Right lobe of liver (tissue), 6 donors: ENCODE results near the gene SYTL3. TPM values are rescaled to one million over a fixed set of nuclear protein-coding genes. Genes with fewer than 3 reads are reported as not detected.
"Not testable (repeated sequence)": the region's sequence is repeated elsewhere in the genome, so short reads cannot be mapped to it uniquely, and the experiment has no call there.

ENCODE experiments used
- ATAC-seq, 4 donors: fragments of 200-7000 bp; cut with Tn5 transposase; one replicate each; pipeline ENCODE4 v1.9.1; 2020; ENCODE audit warnings: mild to moderate bottlenecking in 4 of 4, moderate library complexity in 4 of 4
- DNase-seq, 3 donors: peaks; one replicate each; pipeline ENCODE4 v3.0.0-alpha.2; 2020
- H3K27ac ChIP-seq, 3 donors: fragments of 200-600 bp; one replicate each; pipeline ENCODE4 v1.8.0; 2022
- H3K27me3 ChIP-seq, 2 donors: fragments of 200-600 bp; one replicate each; pipeline ENCODE4 v1.8.0; 2022
- H3K36me3 ChIP-seq, 4 donors: fragments of 200-600 bp; sonication (generic) in 1 of 4; one replicate each; pipeline versions ENCODE4 v1.5.1 to v1.8.0; 2017 to 2022; ENCODE audit warnings: control low read depth in 1 of 4
- H3K4me1 ChIP-seq, 4 donors: fragments of 200-600 bp; sonication (generic) in 1 of 4; one replicate each; pipeline versions ENCODE4 v1.5.1 to v1.8.0; 2017 to 2022; ENCODE audit warnings: control low read depth in 1 of 4
- H3K4me3 ChIP-seq, 3 donors: fragments of 200-600 bp; one replicate each; pipeline ENCODE4 v1.8.0; 2022
- H3K9me3 ChIP-seq, 4 donors: fragments of 200-600 bp; sonication (generic) in 1 of 4; one replicate each; pipeline versions ENCODE4 v1.5.1 to v1.8.0; 2017 to 2022; ENCODE audit warnings: control low read depth in 1 of 4
- POLR2A ChIP-seq: fragments of 450-650 bp; IDR thresholded peaks from one replicate; pipeline ENCODE4 v1.6.1; 2017; ENCODE audit warnings: antibody characterized with exemption, mild to moderate bottlenecking
- WGBS: methylation state at CpG from one replicate; pipeline ENCODE4 v1.1.6; 2018; ENCODE audit warnings: low coverage, low lambda C conversion rate; ENCODE audit not compliant: insufficient coverage; ENCODE audit errors: missing lambda C conversion rate; 5-methylcytosine and 5-hydroxymethylcytosine counted together
- intact Hi-C, 2 donors: fragments of 100-400 bp; cut with DNase I; formaldehyde crosslinking; loops; one replicate each; pipeline versions ENCODE4 v1.11.2 to v1.14.1; 2022
- total RNA-seq, 6 experiments: library from RNA; depleted of rRNA in 2 of 6; stranded (reverse); fragments of >200 nt in 2 of 6; fragmentation: NEBNext Ultra II Directional in 3 of 6; extraction: Animal tissue kit (Norgen Biotek cat#: 25700) in 3 of 6; gene quantifications; one replicate each; pipeline versions ENCODE4 v1.1.0 to v1.2.4, GENCODE V29; 2016 to 2023
- TF ChIP-seq, protein P1 (sequence below), 4 donors: fragments of 200-600 bp in 3 of 4; fragments of 450-650 bp in 1 of 4; IDR thresholded peaks; one replicate each; pipeline versions ENCODE4 v1.5.1 to v1.8.0; 2016 to 2022; ENCODE audit warnings: antibody characterized with exemption in 4 of 4, mild to moderate bottlenecking in 2 of 4
- donor health status: DM: no; HTN: yes; CAD: no.
- donor health status: DM: no; HTN: no; CAD: no.
- donor health status: DM: no; HTN: no; CAD: no.
- donor health status: DM: no; HTN: yes; CAD: no.
- donor health status: DM: no; HTN: yes; CAD: no.

SYTL3 gene
- total RNA-seq, 6 experiments from 2014 or later, result 0.66 to 1.7 (median 1.0) TPM

DNA sequence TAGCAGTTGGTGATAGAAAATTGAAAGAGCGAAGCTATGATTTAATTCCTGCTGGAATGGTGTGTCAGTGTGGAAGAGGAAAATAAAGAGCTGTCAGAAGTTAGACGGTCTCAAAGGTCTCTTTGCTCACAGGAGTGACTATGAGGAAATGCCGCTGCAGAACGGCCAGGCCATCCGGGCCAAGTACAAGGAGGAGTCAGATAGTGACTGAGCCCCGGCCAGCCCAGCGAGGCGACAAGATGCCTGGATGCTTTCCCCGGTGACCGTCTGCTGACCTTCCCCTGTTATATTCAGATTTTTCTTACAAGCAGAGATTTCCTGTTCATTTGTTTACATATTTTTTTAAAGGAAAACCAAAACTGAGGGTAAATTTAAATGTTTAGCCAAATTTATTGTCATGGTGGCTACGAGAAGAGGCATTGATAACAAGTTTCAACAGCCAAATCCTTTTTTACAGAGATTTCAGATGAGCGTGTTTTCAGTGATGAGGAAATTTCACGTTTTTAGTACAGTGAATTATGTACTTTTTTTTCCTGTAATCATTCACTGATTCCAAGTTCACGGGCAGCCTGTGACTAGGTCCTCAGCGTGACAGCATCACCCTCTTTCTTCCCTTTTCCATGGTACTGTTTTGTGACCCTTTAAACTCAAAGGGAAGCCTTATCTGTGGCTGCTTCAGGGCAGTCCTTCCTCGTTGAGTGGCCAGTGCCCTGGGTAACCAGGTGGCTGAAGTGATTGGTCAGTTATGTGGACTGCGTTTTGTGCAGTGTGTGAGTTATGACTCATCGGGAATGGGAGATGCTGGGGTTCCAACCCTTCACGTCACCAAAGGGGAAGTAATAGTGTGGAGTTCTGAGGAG is 17.9 kb upstream of the SYTL3 start:
- Histone ChIP-seq H3K27me3 (no peaks in the 10 kb centered on the region), H3K36me3 (peaks cover 0 to 18% (median 8%) of the 10 kb centered on the region in 4 donors), H3K4me3 (no peak overlapping the region), H3K9me3 (no peaks in the 10 kb centered on the region), H3K4me1 (peaks cover 0 to 16% (median 8%) of the 10 kb centered on the region in 4 donors), H3K27ac (peak overlapping the region; percentile 17 to 54 (median 53))
- 31% methylated on average over 16 of the region's 19 CpGs for WGBS
- TF ChIP-seq POLR2A, result no peak
- TF ChIP-seq, protein P1, sequence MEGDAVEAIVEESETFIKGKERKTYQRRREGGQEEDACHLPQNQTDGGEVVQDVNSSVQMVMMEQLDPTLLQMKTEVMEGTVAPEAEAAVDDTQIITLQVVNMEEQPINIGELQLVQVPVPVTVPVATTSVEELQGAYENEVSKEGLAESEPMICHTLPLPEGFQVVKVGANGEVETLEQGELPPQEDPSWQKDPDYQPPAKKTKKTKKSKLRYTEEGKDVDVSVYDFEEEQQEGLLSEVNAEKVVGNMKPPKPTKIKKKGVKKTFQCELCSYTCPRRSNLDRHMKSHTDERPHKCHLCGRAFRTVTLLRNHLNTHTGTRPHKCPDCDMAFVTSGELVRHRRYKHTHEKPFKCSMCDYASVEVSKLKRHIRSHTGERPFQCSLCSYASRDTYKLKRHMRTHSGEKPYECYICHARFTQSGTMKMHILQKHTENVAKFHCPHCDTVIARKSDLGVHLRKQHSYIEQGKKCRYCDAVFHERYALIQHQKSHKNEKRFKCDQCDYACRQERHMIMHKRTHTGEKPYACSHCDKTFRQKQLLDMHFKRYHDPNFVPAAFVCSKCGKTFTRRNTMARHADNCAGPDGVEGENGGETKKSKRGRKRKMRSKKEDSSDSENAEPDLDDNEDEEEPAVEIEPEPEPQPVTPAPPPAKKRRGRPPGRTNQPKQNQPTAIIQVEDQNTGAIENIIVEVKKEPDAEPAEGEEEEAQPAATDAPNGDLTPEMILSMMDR (IDR thresholded peaks at IDR 0.05), result no peak
- intact Hi-C loops, result no loop called here
- ATAC-seq (peak; percentile 92 to 96 (median 92)), DNase-seq (peak; percentile 78 to 86 (median 85))

DNA sequence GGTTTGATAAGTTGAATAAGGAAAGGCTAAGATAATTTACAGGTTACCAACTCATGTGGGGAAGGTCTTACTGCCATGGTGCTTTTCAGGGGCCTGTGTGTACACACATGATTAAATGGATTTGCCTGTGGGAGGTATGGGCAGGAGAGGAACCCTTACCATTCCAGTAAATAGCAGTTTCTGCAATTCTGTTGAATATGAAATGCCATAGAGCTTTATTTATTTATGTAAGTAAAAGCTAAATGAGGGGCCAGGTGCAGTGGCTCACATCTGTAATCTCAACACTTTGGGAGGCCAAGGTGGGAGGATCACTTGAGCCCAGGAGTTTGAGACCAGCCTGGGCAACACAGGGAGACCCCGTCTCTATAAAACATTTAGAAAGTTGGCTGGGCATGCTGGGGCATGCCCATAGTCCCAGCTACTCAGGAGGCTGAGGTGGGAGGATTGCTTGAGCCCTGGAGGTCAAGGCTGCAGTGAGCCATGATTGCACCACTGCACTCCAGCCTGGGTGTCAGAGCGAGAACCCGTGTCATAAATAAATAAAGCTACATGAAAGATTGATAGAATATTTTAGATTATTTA is 17.2 kb upstream of the SYTL3 start:
- 88% methylated on average over 2 of the region's 3 CpGs for WGBS
- H3K4me1 ChIP-seq, result peaks cover 0 to 16% (median 8%) of the 10 kb centered on the region in 4 donors
- peak in 1 of 3 donors; percentile 15 for DNase-seq
- H3K9me3 ChIP-seq, ATAC-seq, intact Hi-C loops, H3K27me3 ChIP-seq, H3K4me3 ChIP-seq: not testable (repeated sequence)
- H3K36me3 ChIP-seq, result peaks cover 0 to 25% (median 8%) of the 10 kb centered on the region in 4 donors
- H3K27ac ChIP-seq, result peak overlapping the region in 2 of 3 donors; percentile 15 to 21

GRCh38 chr6:158633127-158633526 is 16.7 kb upstream of the SYTL3 start:
- H3K9me3 ChIP-seq, result no peaks in the 10 kb centered on the region
- no peaks in the 10 kb centered on the region for H3K27me3 ChIP-seq
- peaks cover 0 to 26% (median 8%) of the 10 kb centered on the region in 4 donors for H3K36me3 ChIP-seq
- ATAC-seq (no peak), DNase-seq (peak in 1 of 3 donors; percentile 26)
- TF ChIP-seq POLR2A, result no peak
- TF ChIP-seq, protein P1 (IDR thresholded peaks at IDR 0.05), result no peak
- H3K27ac ChIP-seq, result no peak overlapping the region
- intact Hi-C loops, result no loop called here
- no peak overlapping the region for H3K4me3 ChIP-seq
- 100% methylated on average over 5 of the region's 11 CpGs for whole genome bisulfite sequencing
- H3K4me1 ChIP-seq, result peaks cover 0 to 16% (median 8%) of the 10 kb centered on the region in 4 donors

GRCh38 chr6:158634695-158635426 is 15.0 kb upstream of the SYTL3 start:
- peaks cover 0 to 26% (median 6%) of the 10 kb centered on the region in 4 donors for H3K36me3 ChIP-seq

More at GRCh38 chr6:158634695-158635426, 15.0 kb upstream of the SYTL3 start:
- Histone ChIP-seq H3K27ac (no peak overlapping the region), H3K27me3 (no peaks in the 10 kb centered on the region), H3K4me3 (no peak overlapping the region), H3K4me1 (peaks cover 0 to 10% (median 8%) of the 10 kb centered on the region in 4 donors), H3K9me3 (no peaks in the 10 kb centered on the region)
- ATAC-seq (no peak), DNase-seq (no peak)
- 73% methylated on average over 6 of the region's 6 CpGs for WGBS
- TF ChIP-seq, protein P1 (IDR thresholded peaks at IDR 0.05), result no peak
- no peak for TF ChIP-seq POLR2A
- intact Hi-C loops, result no loop called here
